Middle frontal gyrus (tissue), 1 donor: ENCODE results near the gene CARTPT.

Experiments used
- DNase-seq: peaks from one replicate; pipeline ENCODE4 v3.0.0-alpha.2; 2015; ENCODE audit warnings: low spot score; ENCODE audit errors: extremely low spot score

Gene CARTPT

GRCh38 chr5:71719063-71719964 is at the start of gene CARTPT:
Gene CARTPT, plus strand, starts transcription at chr5:71719275. Its CDS starts 19 bp downstream, at chr5:71719294.
- no peak for DNase-seq

GRCh38 chr5:71677977-71678376 is 41.1 kb upstream of the CARTPT start:
- DNase-seq, result no peak

- no peak for DNase-seq
Measured at GRCh38 chr5:71679714-71680113, 39.4 kb upstream of the CARTPT start.

- no peak for DNase-seq
Measured at GRCh38 chr5:71680510-71680909, 38.6 kb upstream of the CARTPT start.

GRCh38 chr5:71681296-71681695 is 37.8 kb upstream of the CARTPT start:
- no peak for DNase-seq

- no peak for DNase-seq
Measured at GRCh38 chr5:71684309-71684708, 34.8 kb upstream of the CARTPT start.

- DNase-seq, result no peak
Measured at GRCh38 chr5:71693828-71694427, 25.1 kb upstream of the CARTPT start.

- DNase-seq, result no peak
Measured at GRCh38 chr5:71695071-71695470, 24.0 kb upstream of the CARTPT start.

- no peak for DNase-seq
Measured at GRCh38 chr5:71695595-71695994, 23.5 kb upstream of the CARTPT start.

- no peak for DNase-seq
Measured at GRCh38 chr5:71697967-71698366, 21.1 kb upstream of the CARTPT start.

- no peak for DNase-seq
Measured at GRCh38 chr5:71699233-71699632, 19.8 kb upstream of the CARTPT start.

- no peak for DNase-seq
Measured at GRCh38 chr5:71699751-71700150, 19.3 kb upstream of the CARTPT start.

GRCh38 chr5:71700803-71701202 is 18.3 kb upstream of the CARTPT start:
- DNase-seq, result no peak

- no peak for DNase-seq
Measured at GRCh38 chr5:71701407-71701806, 17.7 kb upstream of the CARTPT start.

GRCh38 chr5:71703941-71704340 is 15.1 kb upstream of the CARTPT start:
- no peak for DNase-seq

GRCh38 chr5:71705421-71705820 is 13.7 kb upstream of the CARTPT start:
- DNase-seq, result no peak

GRCh38 chr5:71706906-71707305 is 12.2 kb upstream of the CARTPT start:
- DNase-seq, result no peak

- DNase-seq, result no peak
Measured at GRCh38 chr5:71711610-71712009, 7.5 kb upstream of the CARTPT start.

- DNase-seq, result no peak
Measured at GRCh38 chr5:71714911-71715310, 4.2 kb upstream of the CARTPT start.

GRCh38 chr5:71727978-71728377 is 8.9 kb downstream of the CARTPT start:
- no peak for DNase-seq

- no peak for DNase-seq
Measured at GRCh38 chr5:71731015-71731414, 11.9 kb downstream of the CARTPT start.

- no peak for DNase-seq
Measured at GRCh38 chr5:71732011-71732410, 12.9 kb downstream of the CARTPT start.

GRCh38 chr5:71734141-71734540 is 15.1 kb downstream of the CARTPT start:
- no peak for DNase-seq
